Right lobe of liver (tissue), 6 donors: ENCODE data around the gene KIAA0586. TPM values are rescaled to one million over a fixed set of nuclear protein-coding genes. Genes with fewer than 3 reads are reported as not detected.

Experiments used
- ATAC-seq, 4 donors: fragments of 200-7000 bp; cut with Tn5 transposase; one replicate each; pipeline ENCODE4 v1.9.1; 2020; ENCODE audit warnings: mild to moderate bottlenecking in 4 of 4, moderate library complexity in 4 of 4
- DNase-seq, 3 donors: peaks; one replicate each; pipeline ENCODE4 v3.0.0-alpha.2; 2020
- H3K27ac ChIP-seq, 3 donors: fragments of 200-600 bp; one replicate each; pipeline ENCODE4 v1.8.0; 2022
- H3K27me3 ChIP-seq, 2 donors: fragments of 200-600 bp; one replicate each; pipeline ENCODE4 v1.8.0; 2022
- H3K36me3 ChIP-seq, 4 donors: fragments of 200-600 bp; sonication (generic) in 1 of 4; one replicate each; pipeline versions ENCODE4 v1.5.1 to v1.8.0; 2017 to 2022; ENCODE audit warnings: control low read depth in 1 of 4
- H3K4me1 ChIP-seq, 4 donors: fragments of 200-600 bp; sonication (generic) in 1 of 4; one replicate each; pipeline versions ENCODE4 v1.5.1 to v1.8.0; 2017 to 2022; ENCODE audit warnings: control low read depth in 1 of 4
- H3K4me3 ChIP-seq, 3 donors: fragments of 200-600 bp; one replicate each; pipeline ENCODE4 v1.8.0; 2022
- H3K9me3 ChIP-seq, 4 donors: fragments of 200-600 bp; sonication (generic) in 1 of 4; one replicate each; pipeline versions ENCODE4 v1.5.1 to v1.8.0; 2017 to 2022; ENCODE audit warnings: control low read depth in 1 of 4
- CTCF ChIP-seq, 4 donors: fragments of 200-600 bp in 3 of 4; fragments of 450-650 bp in 1 of 4; IDR thresholded peaks; one replicate each; pipeline versions ENCODE4 v1.5.1 to v1.8.0; 2016 to 2022; ENCODE audit warnings: antibody characterized with exemption in 4 of 4, mild to moderate bottlenecking in 2 of 4
- POLR2A ChIP-seq: fragments of 450-650 bp; IDR thresholded peaks from one replicate; pipeline ENCODE4 v1.6.1; 2017; ENCODE audit warnings: antibody characterized with exemption, mild to moderate bottlenecking
- WGBS: methylation state at CpG from one replicate; pipeline ENCODE4 v1.1.6; 2018; ENCODE audit warnings: low coverage, low lambda C conversion rate; ENCODE audit not compliant: insufficient coverage; ENCODE audit errors: missing lambda C conversion rate; 5-methylcytosine and 5-hydroxymethylcytosine counted together
- intact Hi-C, 2 donors: fragments of 100-400 bp; cut with DNase I; formaldehyde crosslinking; loops; one replicate each; pipeline versions ENCODE4 v1.11.2 to v1.14.1; 2022
- small RNA-seq, 2 experiments: library from RNA; depleted of rRNA; stranded (forward); fragments of <200 nt; gene quantifications; one replicate each; pipeline ENCODE3, GENCODE V24; 2016
- total RNA-seq, 6 experiments: library from RNA; depleted of rRNA in 2 of 6; stranded (reverse); fragments of >200 nt in 2 of 6; fragmentation: NEBNext Ultra II Directional in 3 of 6; extraction: Animal tissue kit (Norgen Biotek cat#: 25700) in 3 of 6; gene quantifications; one replicate each; pipeline versions ENCODE4 v1.1.0 to v1.2.4, GENCODE V29; 2016 to 2023
- donor health status: DM: no; HTN: yes; CAD: no.
- donor health status: DM: no; HTN: no; CAD: no.
- donor health status: DM: no; HTN: no; CAD: no.
- donor health status: DM: no; HTN: yes; CAD: no.
- donor health status: DM: no; HTN: yes; CAD: no.

KIAA0586 gene
- total RNA-seq, 6 experiments from 2014 or later = 4.7 to 14.6 (median 9.0) TPM

- no peak for TF ChIP-seq POLR2A
- TF ChIP-seq CTCF (IDR thresholded peaks at IDR 0.05) = no peak
- H3K9me3 ChIP-seq = no peaks in the 10 kb centered on the region
- ATAC-seq (no peak), DNase-seq (no peak)
- intact Hi-C loops = no loop called here
- no peaks in the 10 kb centered on the region for H3K27me3 ChIP-seq
- no peaks in the 10 kb centered on the region for H3K36me3 ChIP-seq
- WGBS = 63% methylated on average over 1 of the region's 2 CpGs
- no peak overlapping the region for H3K27ac ChIP-seq
- no peaks in the 10 kb centered on the region for H3K4me1 ChIP-seq
- no peak overlapping the region for H3K4me3 ChIP-seq
Observed at GRCh38 chr14:58599707-58600106, 172.2 kb downstream of the KIAA0586 start.

Small RNAs within 50 kb of the gene (small RNA-seq; reads per million reads assigned to genes)
- gene HSBP1P1 (0 reads per million in 2 experiments), gene RF00019 (0 reads per million in 2 experiments)

Other genes with a start within 250 kb of the KIAA0586 start
- gene ACTR10, start 227.6 kb upstream of the KIAA0586 start, total RNA-seq = 10 to 100 TPM; 20.7 to 42.7 (median 26.5) TPM
- 100 to 1,000 TPM; 100 to 132 (median 120) TPM for gene PSMA3, start 182.9 kb upstream of the KIAA0586 start, total RNA-seq
- 10 to 100 TPM in 4 of 6 experiments, 1 to 10 TPM in 2; 7.6 to 22.1 (median 15.7) TPM for gene ARID4A, start 129.2 kb upstream of the KIAA0586 start, total RNA-seq
- gene TOMM20L, start 31.8 kb upstream of the KIAA0586 start, total RNA-seq = not detected
- gene TIMM9, start 188 bp upstream of the KIAA0586 start, total RNA-seq = 10 to 100 TPM; 10.3 to 44.4 (median 18.2) TPM
- gene DACT1, start 210.2 kb downstream of the KIAA0586 start, total RNA-seq = 1 to 10 TPM; 1.2 to 2.4 (median 1.4) TPM